GM19239 (cell line): ENCODE results near the gene DNAH8.

ENCODE experiments used
- DNase-seq: peaks from one replicate; pipeline ENCODE4 v3.0.0; 2011; ENCODE audit warnings: low spot score; ENCODE audit not compliant: insufficient read length
- FAIRE-seq: peaks from 2 replicates; lab custom pipeline; 2011; peaks lifted over from hg19 to GRCh38; lab: Jason Lieb, UNC

Gene DNAH8

GRCh38 chr6:38997128-38997761, 282.1 kb downstream of the DNAH8 start:
- FAIRE-seq (no peak), DNase-seq (no peak)

GRCh38 chr6:39003072-39003471, 288.0 kb downstream of the DNAH8 start:
- FAIRE-seq, result no peak
- no peak for DNase-seq

- no peak for FAIRE-seq
- no peak for DNase-seq
These were observed 288.4 kb downstream of the DNAH8 start for GRCh38 chr6:39003492-39003891.

- FAIRE-seq (no peak), DNase-seq (no peak)
These were observed 289.7 kb downstream of the DNAH8 start for GRCh38 chr6:39004801-39005200.

- DNase-seq (no peak), FAIRE-seq (no peak)
These were observed 290.7 kb downstream of the DNAH8 start for GRCh38 chr6:39005774-39006173.

- FAIRE-seq, result no peak
- DNase-seq, result no peak
These were observed 292.5 kb downstream of the DNAH8 start for GRCh38 chr6:39007575-39007974.

- DNase-seq, result no peak
- FAIRE-seq, result no peak
These were observed 293.6 kb downstream of the DNAH8 start for GRCh38 chr6:39008737-39009136.

- DNase-seq, result no peak
- FAIRE-seq, result no peak
These were observed 294.4 kb downstream of the DNAH8 start for GRCh38 chr6:39009476-39009875.

- DNase-seq (no peak), FAIRE-seq (no peak)
These were observed 301.9 kb downstream of the DNAH8 start for GRCh38 chr6:39016839-39017546.

- no peak for DNase-seq
- no peak for FAIRE-seq
These were observed 302.4 kb downstream of the DNAH8 start for GRCh38 chr6:39017547-39017880.

GRCh38 chr6:39018103-39018502, 303.0 kb downstream of the DNAH8 start:
- no peak for DNase-seq
- FAIRE-seq, result no peak

- no peak for DNase-seq
- FAIRE-seq, result no peak
These were observed 305.0 kb downstream of the DNAH8 start for GRCh38 chr6:39020136-39020535.

- DNase-seq (no peak), FAIRE-seq (no peak)
These were observed 305.9 kb downstream of the DNAH8 start for GRCh38 chr6:39021041-39021440.

- DNase-seq (no peak), FAIRE-seq (no peak)
These were observed 306.7 kb downstream of the DNAH8 start for GRCh38 chr6:39021779-39022178.

GRCh38 chr6:39026175-39026574, 311.1 kb downstream of the DNAH8 start:
- no peak for FAIRE-seq

GRCh38 chr6:39029156-39030011, 314.3 kb downstream of the DNAH8 start:
- DNase-seq (peak; percentile 53), FAIRE-seq (peak; percentile 84)

More at GRCh38 chr6:39026175-39026574, 311.1 kb downstream of the DNAH8 start:
- no peak for DNase-seq

- FAIRE-seq (no peak), DNase-seq (no peak)
These were observed 320.6 kb downstream of the DNAH8 start for GRCh38 chr6:39035681-39036080.

GRCh38 chr6:39037082-39037508, 322.0 kb downstream of the DNAH8 start:
- DNase-seq (no peak), FAIRE-seq (no peak)

- DNase-seq (no peak), FAIRE-seq (no peak)
These were observed 322.6 kb downstream of the DNAH8 start for GRCh38 chr6:39037707-39038106.

GRCh38 chr6:39040080-39040673, 325.1 kb downstream of the DNAH8 start:
- FAIRE-seq, result no peak
- no peak for DNase-seq

GRCh38 chr6:39041072-39041471, 326.0 kb downstream of the DNAH8 start:
- FAIRE-seq, result no peak
- no peak for DNase-seq
